DND-41 (cell line): Measurements from ENCODE around the gene GNB5.

Experiments used
- CTCF ChIP-seq: IDR thresholded peaks from 2 replicates; pipeline ENCODE4 v1.5.1; 2012; ENCODE audit warnings: borderline replicate concordance, low read length, moderate library complexity, mild to moderate bottlenecking; ENCODE audit not compliant: poor library complexity, severe bottlenecking; ENCODE audit errors: extremely low read depth
- EZH2 ChIP-seq: IDR thresholded peaks from 3 replicates; pipeline ENCODE4 v1.6.1; 2012; ENCODE audit warnings: borderline replicate concordance, low read depth, mild to moderate bottlenecking, moderate library complexity, low read length, inconsistent platforms; ENCODE audit not compliant: severe bottlenecking

- TF ChIP-seq CTCF = no peak
- no peak for TF ChIP-seq EZH2
Observed at GRCh38 chr15:52117549-52117948, 73.6 kb downstream of the GNB5 start.
